ENCODE data around the gene NCKAP5L. TPM values are rescaled to one million over a fixed set of nuclear protein-coding genes. Genes with fewer than 3 reads are reported as not detected.
A peak's percentile ranks its signal among the peaks of the same experiment; 100 is the strongest.

NCKAP5L gene
- total and polyA plus RNA-seq, 10 donors = 3.6 to 29.4 (median 21.1) TPM

DNA sequence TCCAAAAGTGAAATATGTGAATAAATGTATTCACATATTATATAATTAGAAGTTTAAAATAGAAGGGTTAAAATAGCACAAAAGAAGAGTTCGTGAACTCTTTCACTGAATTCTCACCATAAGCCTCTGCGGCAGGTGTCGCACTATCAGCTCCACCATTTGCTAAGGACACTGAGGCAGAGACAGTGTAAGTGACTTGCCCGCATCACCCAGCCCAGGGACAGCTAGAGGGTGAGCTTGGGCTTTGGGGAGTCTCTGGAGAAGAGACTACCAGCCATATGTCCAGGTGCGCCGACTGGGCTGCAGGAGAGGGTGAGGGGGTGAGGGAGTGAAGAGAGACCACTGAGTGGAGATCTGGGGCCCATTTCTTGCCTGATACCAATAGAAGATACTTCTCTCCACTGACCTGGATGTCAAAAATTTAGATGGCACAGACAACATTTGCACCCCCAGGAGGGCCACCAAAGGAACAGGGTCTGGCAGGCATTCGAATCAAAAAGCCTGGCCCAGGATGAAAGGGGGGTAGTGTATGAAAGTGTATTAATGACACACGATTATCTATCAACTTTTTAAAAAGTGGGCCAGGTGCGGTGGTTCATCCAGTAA lies 47.0 kb upstream of the NCKAP5L start:
- TF ChIP-seq POLR2AphosphoS5 (IDR thresholded peaks at IDR 0.05) (no peak), POLR2A (IDR thresholded peaks at IDR 0.05) (no peak)
- TF ChIP-seq, protein P1, sequence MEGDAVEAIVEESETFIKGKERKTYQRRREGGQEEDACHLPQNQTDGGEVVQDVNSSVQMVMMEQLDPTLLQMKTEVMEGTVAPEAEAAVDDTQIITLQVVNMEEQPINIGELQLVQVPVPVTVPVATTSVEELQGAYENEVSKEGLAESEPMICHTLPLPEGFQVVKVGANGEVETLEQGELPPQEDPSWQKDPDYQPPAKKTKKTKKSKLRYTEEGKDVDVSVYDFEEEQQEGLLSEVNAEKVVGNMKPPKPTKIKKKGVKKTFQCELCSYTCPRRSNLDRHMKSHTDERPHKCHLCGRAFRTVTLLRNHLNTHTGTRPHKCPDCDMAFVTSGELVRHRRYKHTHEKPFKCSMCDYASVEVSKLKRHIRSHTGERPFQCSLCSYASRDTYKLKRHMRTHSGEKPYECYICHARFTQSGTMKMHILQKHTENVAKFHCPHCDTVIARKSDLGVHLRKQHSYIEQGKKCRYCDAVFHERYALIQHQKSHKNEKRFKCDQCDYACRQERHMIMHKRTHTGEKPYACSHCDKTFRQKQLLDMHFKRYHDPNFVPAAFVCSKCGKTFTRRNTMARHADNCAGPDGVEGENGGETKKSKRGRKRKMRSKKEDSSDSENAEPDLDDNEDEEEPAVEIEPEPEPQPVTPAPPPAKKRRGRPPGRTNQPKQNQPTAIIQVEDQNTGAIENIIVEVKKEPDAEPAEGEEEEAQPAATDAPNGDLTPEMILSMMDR (IDR thresholded peaks at IDR 0.05 in 8 of 11, conservative IDR thresholded peaks at IDR 0.05 in 3 of 11) = no peak
- 90 to 97% (median 92%) methylated on average over 9 of the region's 9 CpGs for WGBS, 5 donors
- DNase-seq = peak; percentile 44
- Histone ChIP-seq H3K27ac (no peak overlapping the region), H3K9me3 (no peaks in the 10 kb centered on the region), H3K36me3 (no peaks in the 10 kb centered on the region), H3K4me1 (peaks cover 0 to 8% (median 0%) of the 10 kb centered on the region in 6 donors), H3K27me3 (replicated peaks in 1 of 7) (no peaks in the 10 kb centered on the region), H3K4me3 (no peak overlapping the region)
- intact Hi-C loops (cut with DNase I; ENCODE audit: low total_unique reads) = no loop called here

DNA sequence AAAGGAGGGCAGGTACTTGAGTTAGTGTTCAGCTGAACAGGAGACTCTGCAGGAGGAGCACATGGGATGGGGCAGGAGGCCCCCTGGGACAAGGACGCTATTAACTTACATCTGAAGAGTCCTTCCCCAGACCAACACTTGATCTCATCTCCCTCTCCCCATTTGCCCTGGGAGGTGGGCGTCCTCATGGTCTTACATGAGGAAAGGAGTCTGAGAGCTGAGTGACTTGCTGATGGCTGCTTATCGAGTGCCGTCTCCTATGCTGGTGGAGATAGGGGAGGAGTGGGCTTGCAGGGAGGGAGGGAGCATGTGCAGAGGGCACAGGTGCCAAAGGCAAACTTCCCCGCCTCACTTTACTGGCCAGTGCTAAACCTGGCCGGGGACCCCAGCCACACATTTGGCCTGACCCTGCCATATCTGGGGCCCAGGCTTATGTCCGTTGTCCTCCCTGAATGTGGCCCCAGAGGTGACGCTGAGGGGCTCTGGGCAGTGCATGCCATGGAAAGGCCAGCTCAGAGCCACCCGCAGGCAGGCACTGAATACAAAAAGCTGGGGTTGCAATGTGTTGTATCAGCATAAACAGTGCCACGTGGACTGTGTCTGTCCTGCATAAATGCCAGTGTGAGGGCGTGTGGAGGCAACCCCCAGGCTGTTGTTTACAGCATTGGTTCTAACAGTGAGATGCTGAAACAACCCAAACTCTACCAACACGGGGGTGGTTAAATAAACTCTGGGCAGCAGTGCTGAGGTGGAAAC lies 46.1 kb upstream of the NCKAP5L start:
- WGBS, 5 donors = 70 to 85% (median 79%) methylated on average over 7 to 12 of the region's 12 CpGs
- H3K27me3 ChIP-seq (replicated peaks in 1 of 7) = no peaks in the 10 kb centered on the region
- H3K4me3 ChIP-seq = no peak overlapping the region
- H3K9me3 ChIP-seq = no peaks in the 10 kb centered on the region
- H3K4me1 ChIP-seq = peaks cover 0 to 14% (median 2%) of the 10 kb centered on the region in 6 donors
- H3K27ac ChIP-seq = no peak overlapping the region
- intact Hi-C loops (cut with DNase I; ENCODE audit: low total_unique reads) = no loop called here
- DNase-seq = peak; percentile 56
- no peaks in the 10 kb centered on the region for H3K36me3 ChIP-seq
- no peak for TF ChIP-seq POLR2AphosphoS5 (IDR thresholded peaks at IDR 0.05)
- no peak for TF ChIP-seq POLR2A (IDR thresholded peaks at IDR 0.05)
- TF ChIP-seq, protein P1 (IDR thresholded peaks at IDR 0.05 in 8 of 11, conservative IDR thresholded peaks at IDR 0.05 in 3 of 11) = no peak

DNA sequence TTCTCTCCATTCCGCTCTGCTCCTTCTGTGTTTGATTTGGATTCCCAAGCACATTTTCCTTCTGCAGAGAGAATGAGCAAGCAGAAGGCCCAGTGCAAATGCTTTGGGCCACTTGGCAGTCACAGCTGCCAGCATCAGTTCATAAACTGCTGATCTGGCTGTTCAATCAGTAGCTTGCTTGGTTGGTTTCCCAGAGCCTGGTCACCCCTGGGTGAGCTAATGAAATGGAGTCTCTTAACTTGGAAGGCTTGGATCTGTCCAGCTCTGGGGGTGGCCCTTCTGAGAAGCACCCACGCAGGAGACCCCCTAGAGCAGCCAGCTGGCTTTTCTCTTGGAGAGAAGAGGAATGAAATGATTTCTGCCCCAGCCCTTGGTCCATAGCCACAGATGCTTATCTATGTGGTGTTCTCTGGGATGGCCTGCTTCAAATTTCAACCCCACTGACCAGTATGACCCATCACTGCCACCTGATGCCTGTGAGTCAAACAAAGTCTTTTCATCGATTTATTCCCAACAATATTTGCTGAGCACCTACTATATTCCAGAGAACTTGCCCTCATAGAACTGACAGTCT lies 45.2 kb upstream of the NCKAP5L start:
- Histone ChIP-seq H3K9me3 (no peaks in the 10 kb centered on the region), H3K27me3 (replicated peaks in 1 of 7) (peaks cover 0 to 6% (median 0%) of the 10 kb centered on the region in 7 donors), H3K27ac (no peak overlapping the region), H3K4me3 (no peak overlapping the region), H3K4me1 (peaks cover 0 to 20% (median 3%) of the 10 kb centered on the region in 6 donors), H3K36me3 (no peaks in the 10 kb centered on the region)
- DNase-seq = peak; percentile 45
- intact Hi-C loops (cut with DNase I; ENCODE audit: low total_unique reads) = no loop called here
- TF ChIP-seq POLR2A (IDR thresholded peaks at IDR 0.05) (no peak), POLR2AphosphoS5 (IDR thresholded peaks at IDR 0.05) (no peak)
- TF ChIP-seq, protein P1 (IDR thresholded peaks at IDR 0.05 in 8 of 11, conservative IDR thresholded peaks at IDR 0.05 in 3 of 11) = no peak
- 79 to 92% (median 84%) methylated on average over 3 of the region's 3 CpGs for WGBS, 5 donors

DNA sequence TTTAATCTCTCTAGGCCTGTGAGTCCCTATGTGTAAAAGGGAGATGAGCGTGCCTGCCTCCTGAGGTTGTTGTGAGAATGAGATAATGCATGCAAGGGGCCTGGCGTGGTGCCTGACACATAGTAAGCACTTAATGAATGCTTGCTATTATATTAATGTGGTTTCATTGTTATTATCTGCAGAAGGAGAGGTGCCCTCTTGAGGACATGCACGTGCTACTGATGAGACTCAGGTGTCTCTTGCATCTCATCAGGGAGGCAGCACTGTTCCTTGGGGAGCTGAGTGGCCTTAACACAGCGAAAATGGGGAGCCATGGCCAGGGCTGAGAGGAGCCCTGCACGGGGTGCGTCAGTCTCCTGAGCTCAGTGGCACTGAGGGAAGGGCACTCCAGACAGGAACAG lies 44.6 kb upstream of the NCKAP5L start:
- H3K36me3 ChIP-seq = no peaks in the 10 kb centered on the region

More for the DNA sequence above, 44.6 kb upstream of the NCKAP5L start:
- Histone ChIP-seq H3K27ac (no peak overlapping the region), H3K4me3 (no peak overlapping the region), H3K27me3 (replicated peaks in 1 of 7) (peaks cover 0 to 10% (median 0%) of the 10 kb centered on the region in 7 donors), H3K4me1 (peaks cover 0 to 26% (median 3%) of the 10 kb centered on the region in 6 donors), H3K9me3 (no peaks in the 10 kb centered on the region)
- no peak for DNase-seq
- intact Hi-C loops (cut with DNase I; ENCODE audit: low total_unique reads) = no loop called here
- WGBS, 5 donors = 74 to 85% (median 83%) methylated on average over 6 of the region's 6 CpGs
- no peak for TF ChIP-seq POLR2AphosphoS5 (IDR thresholded peaks at IDR 0.05)
- TF ChIP-seq, protein P1 (IDR thresholded peaks at IDR 0.05 in 8 of 11, conservative IDR thresholded peaks at IDR 0.05 in 3 of 11) = no peak
- no peak for TF ChIP-seq POLR2A (IDR thresholded peaks at IDR 0.05)
